K562 (cell line): ENCODE results near the gene KISS1R. TPM values are rescaled to one million over a fixed set of nuclear protein-coding genes. Genes with fewer than 3 reads are reported as not detected.

Source experiments
- ARID4B ChIP-seq: sonication (generic); formaldehyde crosslinking; IDR thresholded peaks from 2 replicates; pipeline ENCODE4 v1.8.0; 2022; ENCODE audit warnings: mild to moderate bottlenecking, missing genetic modification reagents
- GTF2A2 ChIP-seq: IDR thresholded peaks from 2 replicates; pipeline ENCODE4 v1.6.1; 2016; ENCODE audit warnings: mild to moderate bottlenecking, missing genetic modification characterization, missing compliant biosample characterization
- KLF1 ChIP-seq: fragments of 450-650 bp; IDR thresholded peaks from 2 replicates; pipeline ENCODE4 v1.6.1; 2016; ENCODE audit warnings: missing genetic modification characterization, missing compliant biosample characterization
- MBD2 ChIP-seq: sonication (generic); IDR thresholded peaks from 2 replicates; pipeline ENCODE4 v1.6.1; 2016; ENCODE audit warnings: low read depth, borderline replicate concordance
- NR1H2 ChIP-seq: sonication (generic); formaldehyde crosslinking; IDR thresholded peaks from 2 replicates; pipeline ENCODE4 v1.4.0; 2020; ENCODE audit warnings: mild to moderate bottlenecking, missing genetic modification reagents
- PHF8 ChIP-seq: fragments of 200-600 bp; sonication (generic); IDR thresholded peaks from 2 replicates; pipeline ENCODE4 v1.6.1; 2012; ENCODE audit warnings: mixed run types, mild to moderate bottlenecking, inconsistent platforms, low read length, moderate library complexity, borderline replicate concordance
- PPARD ChIP-seq: fragments of 250-450 bp; sonication (Bioruptor Pico); IDR thresholded peaks from 2 replicates; pipeline ENCODE4 v1.8.0; 2022; ENCODE audit warnings: inconsistent platforms, mild to moderate bottlenecking, moderate library complexity
- PTBP1 ChIP-seq: fragments of 200-400 bp; formaldehyde crosslinking; IDR thresholded peaks from 2 replicates; pipeline ENCODE4 v1.6.1; 2017; ENCODE audit warnings: low read depth, low read length
- ZBTB12 ChIP-seq: fragments of 250-450 bp; sonication (Bioruptor Pico); IDR thresholded peaks from 2 replicates; pipeline ENCODE4 v1.4.0; 2020
- ZC3H4 ChIP-seq: sonication (generic); formaldehyde crosslinking; IDR thresholded peaks from 2 replicates; pipeline ENCODE4 v1.9.0; 2021; ENCODE audit warnings: missing genetic modification reagents, borderline replicate concordance
- ZNF707 ChIP-seq: fragments of 250-450 bp; sonication (Bioruptor Pico); conservative IDR thresholded peaks from 2 replicates; pipeline ENCODE4 v1.8.0; 2022; ENCODE audit warnings: inconsistent platforms, mild to moderate bottlenecking, moderate library complexity
- polyA plus RNA-seq, 8 experiments: library from polyadenylated mRNA; depleted of rRNA in 4 of 8; stranded (reverse) in 5 of 8; unstranded in 3 of 8; fragments of >200 nt; fragmentation: Nextera tagmentation in 2 of 8; fragmentation: Illumina TruSeq in 1 of 8; extraction: Ambion mirVana in 2 of 8; extraction: Trizol in 1 of 8; gene quantifications; 2 replicates each; pipeline versions ENCODE4 v1.2.1 to v1.2.3, GENCODE V29; 2011 to 2014; ENCODE audit warnings: inconsistent platforms in 1 of 8, missing spikeins in 1 of 8
- total RNA-seq, 7 experiments: library from RNA; depleted of rRNA in 6 of 7; stranded (reverse); fragments of >200 nt in 6 of 7; fragmentation: Illumina TruSeq in 2 of 7; extraction: Trizol in 2 of 7; gene quantifications; 2 replicates each; pipeline versions ENCODE4 v1.2.1 to v1.2.3, GENCODE V29; 2011 to 2021; ENCODE audit warnings: low replicate concordance in 1 of 7
- TF ChIP-seq, protein P1 (sequence below), 2 experiments: fragments of 450-650 bp in 1 of 2; IDR thresholded peaks; 2 replicates each; pipeline ENCODE4 v1.6.1; 2011 to 2017; ENCODE audit warnings: low read depth in 2 of 2, antibody characterized with exemption in 1 of 2, borderline replicate concordance in 1 of 2, low read length in 1 of 2, mild to moderate bottlenecking in 1 of 2, mixed read lengths in 1 of 2; ENCODE audit not compliant: control insufficient read depth in 1 of 2
- TF ChIP-seq, protein P2 (sequence below): fragments of 250-450 bp; sonication (Bioruptor Pico); IDR thresholded peaks from 2 replicates; pipeline ENCODE4 v1.5.0; 2021
- TF ChIP-seq, protein P3 (sequence below): conservative IDR thresholded peaks from 2 replicates; pipeline ENCODE4 v1.6.1; 2011; ENCODE audit warnings: low read depth, mild to moderate bottlenecking, low read length; ENCODE audit not compliant: control insufficient read depth

KISS1R gene
- total and polyA plus RNA-seq, 9 of the 15 experiments (the other 6 are each of a cell fraction or from before 2014, with no cell fraction given), result 0.37 to 39.4 (median 2.0) TPM

GRCh38 chr19:917323-918151 is at the start of gene KISS1R (continued):
- TF ChIP-seq ARID4B (CRISPR knock-in tag) (peak; percentile 62; the same call in 1 of the 2 replicates), MBD2 (0 out of 2 replicates have a peak, but pooled peaks have one; percentile 20), ZC3H4 (CRISPR knock-in tag) (peak; percentile 75; the same call in 1 of the 2 replicates), ZBTB12 (CRISPR knock-in tag) (peak; percentile 50; the same call in 1 of the 2 replicates), PPARD (CRISPR knock-in tag) (no peak), PHF8 (peak; percentile 50; the same call in 1 of the 2 replicates), GTF2A2 (tag) (0 out of 2 replicates have a peak, but pooled peaks have one; percentile 25), KLF1 (tag) (0 out of 2 replicates have a peak, but pooled peaks have one; percentile 26), ZNF707 (CRISPR knock-in tag) (no peak), PTBP1 (peak; percentile 89; the same call in 1 of the 2 replicates), NR1H2 (CRISPR knock-in tag) (peak; percentile 44; the same call in 1 of the 2 replicates)
- TF ChIP-seq, protein P1, sequence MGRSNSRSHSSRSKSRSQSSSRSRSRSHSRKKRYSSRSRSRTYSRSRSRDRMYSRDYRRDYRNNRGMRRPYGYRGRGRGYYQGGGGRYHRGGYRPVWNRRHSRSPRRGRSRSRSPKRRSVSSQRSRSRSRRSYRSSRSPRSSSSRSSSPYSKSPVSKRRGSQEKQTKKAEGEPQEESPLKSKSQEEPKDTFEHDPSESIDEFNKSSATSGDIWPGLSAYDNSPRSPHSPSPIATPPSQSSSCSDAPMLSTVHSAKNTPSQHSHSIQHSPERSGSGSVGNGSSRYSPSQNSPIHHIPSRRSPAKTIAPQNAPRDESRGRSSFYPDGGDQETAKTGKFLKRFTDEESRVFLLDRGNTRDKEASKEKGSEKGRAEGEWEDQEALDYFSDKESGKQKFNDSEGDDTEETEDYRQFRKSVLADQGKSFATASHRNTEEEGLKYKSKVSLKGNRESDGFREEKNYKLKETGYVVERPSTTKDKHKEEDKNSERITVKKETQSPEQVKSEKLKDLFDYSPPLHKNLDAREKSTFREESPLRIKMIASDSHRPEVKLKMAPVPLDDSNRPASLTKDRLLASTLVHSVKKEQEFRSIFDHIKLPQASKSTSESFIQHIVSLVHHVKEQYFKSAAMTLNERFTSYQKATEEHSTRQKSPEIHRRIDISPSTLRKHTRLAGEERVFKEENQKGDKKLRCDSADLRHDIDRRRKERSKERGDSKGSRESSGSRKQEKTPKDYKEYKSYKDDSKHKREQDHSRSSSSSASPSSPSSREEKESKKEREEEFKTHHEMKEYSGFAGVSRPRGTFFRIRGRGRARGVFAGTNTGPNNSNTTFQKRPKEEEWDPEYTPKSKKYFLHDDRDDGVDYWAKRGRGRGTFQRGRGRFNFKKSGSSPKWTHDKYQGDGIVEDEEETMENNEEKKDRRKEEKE (IDR thresholded peaks at IDR 0.05; ENCODE audit: borderline replicate concordance in 1 of 2, control insufficient read depth in 1 of 2, low read depth in 2 of 2, low read length in 1 of 2), result no peak
- TF ChIP-seq, protein P2, sequence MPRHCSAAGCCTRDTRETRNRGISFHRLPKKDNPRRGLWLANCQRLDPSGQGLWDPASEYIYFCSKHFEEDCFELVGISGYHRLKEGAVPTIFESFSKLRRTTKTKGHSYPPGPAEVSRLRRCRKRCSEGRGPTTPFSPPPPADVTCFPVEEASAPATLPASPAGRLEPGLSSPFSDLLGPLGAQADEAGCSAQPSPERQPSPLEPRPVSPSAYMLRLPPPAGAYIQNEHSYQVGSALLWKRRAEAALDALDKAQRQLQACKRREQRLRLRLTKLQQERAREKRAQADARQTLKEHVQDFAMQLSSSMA (CRISPR knock-in tag), result 0 out of 2 replicates have a peak, but pooled peaks have one; percentile 81
- TF ChIP-seq, protein P3, sequence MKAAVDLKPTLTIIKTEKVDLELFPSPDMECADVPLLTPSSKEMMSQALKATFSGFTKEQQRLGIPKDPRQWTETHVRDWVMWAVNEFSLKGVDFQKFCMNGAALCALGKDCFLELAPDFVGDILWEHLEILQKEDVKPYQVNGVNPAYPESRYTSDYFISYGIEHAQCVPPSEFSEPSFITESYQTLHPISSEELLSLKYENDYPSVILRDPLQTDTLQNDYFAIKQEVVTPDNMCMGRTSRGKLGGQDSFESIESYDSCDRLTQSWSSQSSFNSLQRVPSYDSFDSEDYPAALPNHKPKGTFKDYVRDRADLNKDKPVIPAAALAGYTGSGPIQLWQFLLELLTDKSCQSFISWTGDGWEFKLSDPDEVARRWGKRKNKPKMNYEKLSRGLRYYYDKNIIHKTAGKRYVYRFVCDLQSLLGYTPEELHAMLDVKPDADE, result peak; percentile 14; the same call in 1 of the 2 replicates
